ENCODE data around the gene CHRNE. TPM values are rescaled to one million over a fixed set of nuclear protein-coding genes. Genes with fewer than 3 reads are reported as not detected.

CHRNE gene
- total and polyA plus RNA-seq, 2 experiments from 2014 or later = 0.24 to 1.2 TPM

- TF ChIP-seq ZNF462 (CRISPR knock-in tag; IDR thresholded peaks at IDR 0.05) (no peak), CTCF (conservative IDR thresholded peaks at IDR 0.05; ENCODE audit: low read depth in 2 of 2) (no peak), NANOG (IDR thresholded peaks at IDR 0.05; ENCODE audit: borderline replicate concordance) (no peak), REST (IDR thresholded peaks at IDR 0.05; ENCODE audit: unreplicated experiment) (no peak)
These were observed 1.1 kb downstream of the CHRNE start (continued) for GRCh38 chr17:4901648-4902344.
